ENCODE data around the gene LDLR. TPM values are rescaled to one million over a fixed set of nuclear protein-coding genes. Genes with fewer than 3 reads are reported as not detected.

LDLR gene
- total RNA-seq, 4 donors from 2014 or later, result 26.4 to 275 (median 109) TPM

DNA sequence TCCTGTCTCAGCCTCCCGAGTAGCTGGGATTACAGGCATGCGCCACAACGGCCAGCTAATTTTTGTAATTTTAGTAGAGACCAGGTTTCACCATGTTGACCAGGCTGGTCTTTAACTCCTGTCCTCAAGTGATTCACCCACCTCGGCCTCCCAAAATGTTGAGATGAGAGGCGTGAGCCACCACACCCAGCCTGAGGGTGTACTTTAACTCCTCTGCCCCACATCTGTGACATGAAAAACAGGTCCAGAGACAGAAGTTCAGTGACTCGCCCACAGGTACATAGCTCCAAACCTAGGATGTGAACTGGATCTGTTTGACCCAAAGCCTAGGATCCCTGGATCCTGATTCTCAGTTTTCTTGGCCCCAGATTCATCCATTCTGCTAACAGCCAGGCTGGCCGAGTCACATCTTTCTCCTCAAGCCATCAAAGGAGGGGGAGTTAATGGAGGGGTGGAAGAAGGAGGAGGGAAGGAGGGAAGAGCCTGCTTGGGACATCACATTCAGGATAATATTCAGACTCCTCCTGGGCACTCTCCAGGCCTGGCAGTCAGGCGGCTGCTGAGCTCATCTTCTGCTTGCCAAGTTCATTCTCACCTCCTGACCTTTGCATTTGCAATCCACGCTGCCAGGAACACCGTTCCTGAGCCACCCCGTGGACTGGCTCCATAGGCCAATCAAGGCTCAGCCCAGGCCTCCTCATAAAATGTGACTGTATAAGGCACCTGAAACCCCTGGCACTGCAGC lies 63.2 kb downstream of the LDLR start:
- Histone ChIP-seq H3K36me3 (no peaks in the 10 kb centered on the region), H3K4me3 (no peak overlapping the region), H3K9me3 (no peaks in the 10 kb centered on the region), H3K27me3 (no peaks in the 10 kb centered on the region), H3K4me1 (peaks cover 12 to 41% (median 29%) of the 10 kb centered on the region in 4 donors), H3K27ac (peak overlapping the region; percentile 74 to 86 (median 76))
- in situ Hi-C loops (cut with MboI; ENCODE audit: low pct_ligation_motif_present in 1 of 4, low pct_unique_long_range_greater_than_20kb in 1 of 4, low sequenced_read_pairs in 3 of 4), result no loop called here
- TF ChIP-seq POLR2A (IDR thresholded peaks at IDR 0.05), result no peak
- TF ChIP-seq EP300 (IDR thresholded peaks at IDR 0.05; ENCODE audit: low read depth), result peak; percentile 66
- TF ChIP-seq POLR2AphosphoS5 (IDR thresholded peaks at IDR 0.05), result peak; percentile 53 to 74 (median 66)
- TF ChIP-seq CTCF (IDR thresholded peaks at IDR 0.05), result no peak
- DNase-seq, result peak; percentile 65
- intact Hi-C loops (cut with DNase I; ENCODE audit: low total_unique reads), result no loop called here
- 66 to 73% methylated on average over 3 to 11 of the region's 11 CpGs for WGBS, 2 donors (ENCODE audit: low coverage in 1 of 2)

DNA sequence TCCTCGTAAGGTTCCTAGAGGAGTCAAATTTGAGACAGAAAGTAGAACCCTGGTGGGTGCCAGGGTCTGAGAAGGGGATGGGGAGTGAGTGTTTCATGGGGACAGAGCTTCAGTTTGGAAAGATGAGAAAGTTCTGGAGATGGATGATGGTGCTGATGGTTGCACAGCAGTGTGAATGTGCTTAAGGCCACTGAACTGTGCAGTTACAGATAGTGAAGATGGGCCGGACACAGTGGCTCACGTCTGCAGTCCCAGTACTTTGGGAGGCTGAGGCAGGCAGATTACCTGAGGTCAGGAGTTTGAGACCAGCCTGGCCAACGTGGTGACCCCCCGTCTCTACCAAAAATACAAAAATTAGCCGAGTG lies 65.4 kb downstream of the LDLR start:
- H3K27me3 ChIP-seq, result no peaks in the 10 kb centered on the region
- no peak for DNase-seq
- H3K36me3 ChIP-seq, result no peaks in the 10 kb centered on the region
- intact Hi-C loops (cut with DNase I; ENCODE audit: low total_unique reads), result no loop called here
- TF ChIP-seq POLR2A (IDR thresholded peaks at IDR 0.05) (no peak), EP300 (IDR thresholded peaks at IDR 0.05; ENCODE audit: low read depth) (no peak), POLR2AphosphoS5 (IDR thresholded peaks at IDR 0.05) (no peak), CTCF (IDR thresholded peaks at IDR 0.05) (no peak)
- 24 to 36% methylated on average over 5 to 6 of the region's 6 CpGs for WGBS, 2 donors (ENCODE audit: low coverage in 1 of 2)
- H3K4me3 ChIP-seq, result peak overlapping the region in 1 of 4 donors; percentile 58
- peak overlapping the region in 1 of 4 donors; percentile 76 for H3K27ac ChIP-seq
- in situ Hi-C loops (cut with MboI; ENCODE audit: low pct_ligation_motif_present in 1 of 4, low pct_unique_long_range_greater_than_20kb in 1 of 4, low sequenced_read_pairs in 3 of 4), result no loop called here
- H3K4me1 ChIP-seq, result peaks cover 16 to 51% (median 29%) of the 10 kb centered on the region in 4 donors
- H3K9me3 ChIP-seq, result no peaks in the 10 kb centered on the region

GRCh38 chr19:11155373-11156120 lies 66.3 kb downstream of the LDLR start, which contains the start of gene SPC24:
SPC24 (minus strand) TSS chr19:11155782; CDS start chr19:11155776, 6 bp downstream.
- TF ChIP-seq POLR2A (IDR thresholded peaks at IDR 0.05), result no peak
- TF ChIP-seq POLR2AphosphoS5 (IDR thresholded peaks at IDR 0.05), result peak; percentile 35 to 63 (median 42)
- no peak for TF ChIP-seq CTCF (IDR thresholded peaks at IDR 0.05)
- TF ChIP-seq EP300 (IDR thresholded peaks at IDR 0.05; ENCODE audit: low read depth), result no peak
- peak; percentile 95 for DNase-seq
- intact Hi-C loops (cut with DNase I; ENCODE audit: low total_unique reads) (no loop called here), in situ Hi-C loops (cut with MboI; ENCODE audit: low pct_ligation_motif_present in 1 of 4, low pct_unique_long_range_greater_than_20kb in 1 of 4, low sequenced_read_pairs in 3 of 4) (no loop called here)
- Histone ChIP-seq H3K9me3 (no peaks in the 10 kb centered on the region), H3K36me3 (no peaks in the 10 kb centered on the region), H3K4me3 (peak within 1 kb of the TSS; percentile 49 to 67 (median 58)), H3K27ac (peak within 1 kb of the TSS; percentile 63 to 89 (median 80)), H3K4me1 (peaks cover 16 to 58% (median 29%) of the 10 kb centered on the region in 4 donors), H3K27me3 (no peaks in the 10 kb centered on the region)
- 0% methylated on average over 43 of the region's 50 CpGs; no CpG with 5 or more reads in 1 of the 2 donors for WGBS, 2 donors (ENCODE audit: low coverage in 1 of 2)

All from transverse colon (tissue), 4 donors.